OCI-LY1 (cell line): ENCODE data around the gene SYK.

Source experiments
- EZH2 ChIP-seq: fragments of 200-600 bp; sonication (generic), shearing (Covaris generic); IDR thresholded peaks from 2 replicates; pipeline ENCODE4 v1.8.0; 2017; ENCODE audit warnings: borderline replicate concordance, mixed run types, mild to moderate bottlenecking, antibody characterized with exemption, low read length, moderate library complexity, mixed read lengths
- TF ChIP-seq, protein P1 (sequence below): fragments of 200-600 bp; sonication (generic), shearing (Covaris generic); IDR thresholded peaks from 2 replicates; pipeline ENCODE4 v1.5.1; 2017; ENCODE audit warnings: mild to moderate bottlenecking, antibody characterized with exemption, low read length, moderate library complexity, mixed read lengths

DNA sequence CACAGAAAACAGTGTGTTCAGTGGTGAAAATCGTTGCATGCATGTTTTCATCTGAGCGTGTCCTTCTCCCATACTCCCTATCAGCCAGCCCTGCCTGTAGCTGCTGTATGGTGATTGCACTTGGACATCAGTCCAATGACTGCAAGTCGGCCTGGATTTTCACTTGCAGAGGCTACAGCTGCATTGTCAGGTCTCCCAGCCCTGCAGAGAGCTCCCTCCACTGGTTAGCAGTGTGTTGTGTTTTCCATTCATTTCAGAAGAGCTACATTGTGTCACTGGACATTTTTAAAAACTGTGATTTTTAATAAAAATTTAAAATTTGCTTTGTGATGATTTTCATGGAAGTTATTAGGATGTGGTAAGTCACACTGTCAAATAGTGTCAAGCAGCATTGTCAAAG, 96.6 kb downstream of the SYK start:
- TF ChIP-seq, protein P1, sequence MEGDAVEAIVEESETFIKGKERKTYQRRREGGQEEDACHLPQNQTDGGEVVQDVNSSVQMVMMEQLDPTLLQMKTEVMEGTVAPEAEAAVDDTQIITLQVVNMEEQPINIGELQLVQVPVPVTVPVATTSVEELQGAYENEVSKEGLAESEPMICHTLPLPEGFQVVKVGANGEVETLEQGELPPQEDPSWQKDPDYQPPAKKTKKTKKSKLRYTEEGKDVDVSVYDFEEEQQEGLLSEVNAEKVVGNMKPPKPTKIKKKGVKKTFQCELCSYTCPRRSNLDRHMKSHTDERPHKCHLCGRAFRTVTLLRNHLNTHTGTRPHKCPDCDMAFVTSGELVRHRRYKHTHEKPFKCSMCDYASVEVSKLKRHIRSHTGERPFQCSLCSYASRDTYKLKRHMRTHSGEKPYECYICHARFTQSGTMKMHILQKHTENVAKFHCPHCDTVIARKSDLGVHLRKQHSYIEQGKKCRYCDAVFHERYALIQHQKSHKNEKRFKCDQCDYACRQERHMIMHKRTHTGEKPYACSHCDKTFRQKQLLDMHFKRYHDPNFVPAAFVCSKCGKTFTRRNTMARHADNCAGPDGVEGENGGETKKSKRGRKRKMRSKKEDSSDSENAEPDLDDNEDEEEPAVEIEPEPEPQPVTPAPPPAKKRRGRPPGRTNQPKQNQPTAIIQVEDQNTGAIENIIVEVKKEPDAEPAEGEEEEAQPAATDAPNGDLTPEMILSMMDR = no peak
- no peak for TF ChIP-seq EZH2
